Gastrocnemius medialis (tissue), 4 donors: Measurements from ENCODE around the gene SLC11A2. TPM values are rescaled to one million over a fixed set of nuclear protein-coding genes. Genes with fewer than 3 reads are reported as not detected.
A peak's percentile ranks its signal among the peaks of the same experiment; 100 is the strongest.

ENCODE experiments used
- ATAC-seq, 2 donors: fragments of 150-250 bp; one replicate each; pipeline ENCODE4 v1.9.1; 2016
- DNase-seq, 2 donors: peaks; one replicate each; pipeline ENCODE4 v3.0.0-alpha.2; 2019
- H3K27ac ChIP-seq, 4 donors: fragments of 200-600 bp; sonication (generic); 1 replicate in 1 of 4; 2 replicates in 3 of 4; pipeline ENCODE4 v1.5.1; 2016 to 2018; ENCODE audit warnings: mild to moderate bottlenecking in 2 of 4, moderate library complexity in 1 of 4
- H3K27me3 ChIP-seq, 3 donors: fragments of 200-600 bp; sonication (generic) in 2 of 3; 1 replicate in 1 of 3; 2 replicates in 2 of 3; pipeline versions ENCODE4 v1.5.1 to v1.6.0; 2016 to 2019; ENCODE audit warnings: mild to moderate bottlenecking in 1 of 3, moderate library complexity in 1 of 3
- H3K36me3 ChIP-seq, 2 donors: fragments of 200-600 bp; sonication (generic) in 1 of 2; one replicate each; pipeline ENCODE4 v1.5.1; 2017 to 2018
- H3K4me1 ChIP-seq, 2 donors: fragments of 200-600 bp; sonication (generic) in 1 of 2; one replicate each; pipeline ENCODE4 v1.5.1; 2016 to 2017; ENCODE audit warnings: mild to moderate bottlenecking in 2 of 2
- H3K4me3 ChIP-seq, 4 donors: fragments of 200-600 bp; sonication (generic) in 3 of 4; 1 replicate in 1 of 4; 2 replicates in 3 of 4; pipeline ENCODE4 v1.5.1; 2016 to 2019; ENCODE audit warnings: mild to moderate bottlenecking in 2 of 4
- H3K9me3 ChIP-seq, 3 donors: fragments of 200-600 bp; sonication (generic) in 2 of 3; 1 replicate in 1 of 3; 2 replicates in 2 of 3; pipeline ENCODE4 v1.5.1; 2016 to 2019
- POLR2A ChIP-seq, 2 donors: fragments of 450-650 bp; IDR thresholded peaks; one replicate each; pipeline ENCODE4 v1.6.1; 2017; ENCODE audit warnings: antibody characterized with exemption in 2 of 2, mild to moderate bottlenecking in 2 of 2, moderate library complexity in 2 of 2
- in situ Hi-C, 4 donors: fragments of 200-750 bp; cut with MboI; loops; one replicate each; pipeline versions ENCODE4 v1.15.0 to v1.8.0; 2017; ENCODE audit warnings: low sequenced_read_pairs in 4 of 4
- intact Hi-C: fragments of 100-400 bp; cut with DNase I; formaldehyde crosslinking; loops from one replicate; pipeline ENCODE4 v1.15.1; 2023; ENCODE audit warnings: low total_unique reads
- total RNA-seq, 4 donors: library from RNA; depleted of rRNA; stranded (reverse); fragments of >200 nt; gene quantifications; one replicate each; pipeline versions ENCODE4 v1.1.0 to v1.2.3, GENCODE V29; 2016
- TF ChIP-seq, protein P1 (sequence below), 5 experiments: fragments of 450-650 bp in 3 of 5; fragments of 200-600 bp in 2 of 5; sonication (generic) in 2 of 5; IDR thresholded peaks in 4 of 5; conservative IDR thresholded peaks in 1 of 5; 1 replicate in 4 of 5; 2 replicates in 1 of 5; pipeline ENCODE4 v1.5.1; 2016 to 2019; ENCODE audit warnings: antibody characterized with exemption in 5 of 5, mild to moderate bottlenecking in 3 of 5, moderate library complexity in 3 of 5

SLC11A2 gene
- total RNA-seq, 4 donors from 2014 or later, result 24.0 to 65.4 (median 47.0) TPM

DNA sequence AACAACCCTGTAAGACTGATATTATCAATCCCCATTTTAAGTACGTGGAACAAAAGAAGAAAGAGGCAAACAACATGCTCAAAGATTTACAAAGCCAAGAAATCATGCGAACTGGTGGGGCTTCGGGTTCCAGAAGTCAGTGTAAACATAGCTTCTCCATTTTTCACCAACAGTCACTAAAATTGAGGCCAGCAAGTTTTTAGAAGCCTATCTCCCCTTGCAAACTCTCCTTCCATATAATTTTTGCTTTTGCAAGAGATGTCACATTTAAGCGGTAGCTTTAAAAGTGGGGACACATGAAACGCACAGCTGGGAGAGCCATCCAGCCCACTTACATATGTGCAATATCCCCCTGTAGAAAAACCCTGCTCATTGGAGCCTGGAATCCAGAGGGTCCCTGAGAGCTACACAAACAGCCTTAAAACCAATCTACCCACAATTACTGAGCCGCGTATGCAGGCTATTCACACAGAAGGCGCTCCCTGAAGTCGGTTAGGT lies 797 bp downstream of the SLC11A2 start:
- H3K4me1 ChIP-seq, result peaks cover 30 to 33% of the 10 kb centered on the region in 2 donors
- no peaks in the 10 kb centered on the region for H3K36me3 ChIP-seq
- TF ChIP-seq, protein P1, sequence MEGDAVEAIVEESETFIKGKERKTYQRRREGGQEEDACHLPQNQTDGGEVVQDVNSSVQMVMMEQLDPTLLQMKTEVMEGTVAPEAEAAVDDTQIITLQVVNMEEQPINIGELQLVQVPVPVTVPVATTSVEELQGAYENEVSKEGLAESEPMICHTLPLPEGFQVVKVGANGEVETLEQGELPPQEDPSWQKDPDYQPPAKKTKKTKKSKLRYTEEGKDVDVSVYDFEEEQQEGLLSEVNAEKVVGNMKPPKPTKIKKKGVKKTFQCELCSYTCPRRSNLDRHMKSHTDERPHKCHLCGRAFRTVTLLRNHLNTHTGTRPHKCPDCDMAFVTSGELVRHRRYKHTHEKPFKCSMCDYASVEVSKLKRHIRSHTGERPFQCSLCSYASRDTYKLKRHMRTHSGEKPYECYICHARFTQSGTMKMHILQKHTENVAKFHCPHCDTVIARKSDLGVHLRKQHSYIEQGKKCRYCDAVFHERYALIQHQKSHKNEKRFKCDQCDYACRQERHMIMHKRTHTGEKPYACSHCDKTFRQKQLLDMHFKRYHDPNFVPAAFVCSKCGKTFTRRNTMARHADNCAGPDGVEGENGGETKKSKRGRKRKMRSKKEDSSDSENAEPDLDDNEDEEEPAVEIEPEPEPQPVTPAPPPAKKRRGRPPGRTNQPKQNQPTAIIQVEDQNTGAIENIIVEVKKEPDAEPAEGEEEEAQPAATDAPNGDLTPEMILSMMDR (IDR thresholded peaks at IDR 0.05 in 4 of 5, conservative IDR thresholded peaks at IDR 0.05 in 1 of 5), result no peak
- TF ChIP-seq POLR2A (IDR thresholded peaks at IDR 0.05), result no peak
- peak in 1 of 2 donors; percentile 7 for ATAC-seq
- DNase-seq, result no peak
- intact Hi-C loops, result loop anchor here (2.0 kb wide), 1 partner anchor 41 kb away; no protein-coding TSS in a partner anchor
- in situ Hi-C loops, result loop anchor here in 1 of 4 donors (10.0 kb wide), 1 partner anchor 101 kb away; a partner anchor contains a TSS
- H3K27me3 ChIP-seq, result no peaks in the 10 kb centered on the region
- H3K4me3 ChIP-seq, result peak overlapping the region; percentile 72 to 97 (median 90)
- no peaks in the 10 kb centered on the region for H3K9me3 ChIP-seq
- peak overlapping the region; percentile 93 to 100 (median 97) for H3K27ac ChIP-seq

DNA sequence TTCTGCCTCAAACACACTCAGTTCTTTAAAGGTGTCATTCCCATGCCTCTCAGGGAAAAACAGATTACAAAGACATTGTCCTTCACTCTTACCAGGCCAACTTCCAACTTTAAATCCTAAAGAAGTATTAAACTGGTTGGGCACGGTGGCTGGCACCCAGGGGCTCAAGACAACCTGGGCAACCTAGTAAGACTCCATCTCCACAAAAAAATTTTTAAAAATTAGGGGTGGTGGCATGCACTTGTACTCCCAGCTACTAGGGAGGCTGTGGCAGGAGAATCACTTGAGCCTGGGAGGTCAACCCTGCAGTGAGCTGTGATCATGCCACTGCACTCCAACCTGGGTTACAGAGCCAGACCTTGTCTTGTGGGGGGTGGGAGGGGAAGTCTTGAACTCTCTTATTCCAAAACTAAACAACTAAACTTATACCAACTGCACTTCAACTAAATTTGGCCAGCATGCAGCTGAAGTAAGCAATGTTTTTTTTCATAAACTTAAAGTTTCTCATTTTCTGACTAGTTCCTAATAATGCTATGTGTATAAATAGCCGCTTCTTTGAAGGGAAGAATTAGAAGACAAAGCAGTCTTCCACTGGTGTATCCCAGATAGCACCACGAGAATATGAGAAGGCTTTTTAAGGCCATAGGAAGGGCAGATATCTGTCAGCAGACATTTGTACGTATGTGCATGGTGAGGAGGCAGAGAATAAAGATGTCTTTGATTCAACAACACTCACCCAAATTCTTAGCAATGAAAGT lies 2.4 kb downstream of the SLC11A2 start:
- in situ Hi-C loops, result loop anchor here in 1 of 4 donors (10.0 kb wide), 1 partner anchor 99 kb away; a partner anchor contains a TSS
- H3K4me3 ChIP-seq, result peak overlapping the region; percentile 72 to 97 (median 90)
- H3K4me1 ChIP-seq, result peaks cover 30 to 33% of the 10 kb centered on the region in 2 donors
- ATAC-seq (peak in 1 of 2 donors; percentile 11), DNase-seq (no peak)
- no peaks in the 10 kb centered on the region for H3K36me3 ChIP-seq
- no peak for TF ChIP-seq POLR2A (IDR thresholded peaks at IDR 0.05)
- TF ChIP-seq, protein P1 (IDR thresholded peaks at IDR 0.05 in 4 of 5, conservative IDR thresholded peaks at IDR 0.05 in 1 of 5), result peak in 1 of 5 experiments; percentile 14
- no peaks in the 10 kb centered on the region for H3K9me3 ChIP-seq
- intact Hi-C loops, result loop anchor here (2.0 kb wide), 1 partner anchor 39 kb away; no protein-coding TSS in a partner anchor
- H3K27me3 ChIP-seq, result no peaks in the 10 kb centered on the region
- H3K27ac ChIP-seq, result peak overlapping the region; percentile 93 to 100 (median 97)

DNA sequence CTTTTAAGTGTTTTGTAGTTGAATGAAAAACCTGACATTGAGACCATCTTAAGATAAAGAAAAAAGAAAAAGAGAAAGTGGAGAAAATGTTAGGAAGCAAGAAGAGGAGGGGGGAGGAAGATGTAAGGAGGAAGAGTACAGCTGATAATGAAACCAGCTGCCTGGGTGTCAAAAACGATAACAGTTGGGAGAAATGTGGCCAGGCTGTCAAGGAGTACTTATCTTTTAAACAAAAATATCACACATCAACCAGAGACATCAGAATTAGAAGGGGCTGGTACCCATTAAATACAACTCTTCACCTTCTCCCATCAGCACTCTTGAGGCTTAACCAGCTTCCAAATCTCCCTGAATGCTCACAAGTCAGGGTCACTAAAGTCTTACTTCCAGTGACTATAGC lies 4.5 kb downstream of the SLC11A2 start:
- Histone ChIP-seq H3K4me1 (peaks cover 33 to 36% of the 10 kb centered on the region in 2 donors), H3K27me3 (no peaks in the 10 kb centered on the region), H3K27ac (peak overlapping the region; percentile 18 to 99 (median 73)), H3K9me3 (no peaks in the 10 kb centered on the region), H3K36me3 (no peaks in the 10 kb centered on the region), H3K4me3 (no peak overlapping the region)
- in situ Hi-C loops, result loop anchor here in 1 of 4 donors (10.0 kb wide), 1 partner anchor 97 kb away; a partner anchor contains a TSS
- no peak for TF ChIP-seq POLR2A (IDR thresholded peaks at IDR 0.05)
- TF ChIP-seq, protein P1 (IDR thresholded peaks at IDR 0.05 in 4 of 5, conservative IDR thresholded peaks at IDR 0.05 in 1 of 5), result no peak
- DNase-seq, result no peak
- ATAC-seq, result no peak
- intact Hi-C loops, result no loop called here

DNA sequence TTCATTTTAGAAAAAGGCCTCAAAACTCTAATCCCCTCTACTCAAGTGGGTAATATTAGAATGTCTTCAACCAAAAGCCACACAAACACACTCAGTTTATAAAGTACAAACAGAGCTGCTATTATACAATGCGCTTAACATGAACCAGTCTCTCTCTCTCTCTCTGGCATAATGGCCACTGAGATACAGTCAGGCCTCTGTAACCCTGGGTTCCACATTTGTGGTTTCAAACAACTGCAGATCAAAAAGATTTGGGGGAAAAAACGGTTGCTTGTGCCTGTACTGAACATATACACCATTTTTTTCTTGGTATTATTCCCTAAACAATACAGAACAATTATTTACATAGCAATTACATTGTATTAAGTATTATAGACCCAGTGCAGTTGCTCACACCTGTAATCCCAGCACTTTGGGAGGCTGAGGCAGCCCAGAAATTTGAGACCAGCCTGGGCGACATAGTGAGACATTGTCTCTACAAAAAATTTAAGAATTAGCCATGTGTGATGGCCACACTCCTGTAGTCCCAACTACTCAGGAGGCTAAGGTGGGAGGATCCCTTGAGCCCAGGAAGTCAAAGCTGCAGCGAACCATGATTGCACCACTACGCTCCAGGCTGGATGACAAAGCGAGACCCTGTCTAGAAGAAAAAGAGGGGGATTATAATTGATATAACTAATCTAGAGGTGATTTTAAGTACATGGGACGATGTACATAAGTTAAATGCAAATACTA lies 5.6 kb downstream of the SLC11A2 start:
- Histone ChIP-seq H3K4me1 (peaks cover 32 to 36% of the 10 kb centered on the region in 2 donors), H3K9me3 (no peaks in the 10 kb centered on the region), H3K36me3 (no peaks in the 10 kb centered on the region), H3K27ac (peak overlapping the region in 3 of 4 donors; percentile 14 to 95 (median 44)), H3K4me3 (no peak overlapping the region), H3K27me3 (no peaks in the 10 kb centered on the region)
- TF ChIP-seq POLR2A (IDR thresholded peaks at IDR 0.05), result no peak
- TF ChIP-seq, protein P1 (IDR thresholded peaks at IDR 0.05 in 4 of 5, conservative IDR thresholded peaks at IDR 0.05 in 1 of 5), result no peak
- in situ Hi-C loops, result loop anchor here in 1 of 4 donors (10.0 kb wide), 1 partner anchor 96 kb away; a partner anchor contains a TSS
- DNase-seq (no peak), ATAC-seq (no peak)
- intact Hi-C loops, result no loop called here
